NCI-H2171 (cell line): ENCODE measurements around the gene PKMYT1.
A peak's percentile ranks its signal among the peaks of the same experiment; 100 is the strongest.

Experiments used
- DNase-seq: peaks from one replicate; lab custom pipeline; 2025; lab: John Stamatoyannopoulos, UW

Gene PKMYT1

DNA sequence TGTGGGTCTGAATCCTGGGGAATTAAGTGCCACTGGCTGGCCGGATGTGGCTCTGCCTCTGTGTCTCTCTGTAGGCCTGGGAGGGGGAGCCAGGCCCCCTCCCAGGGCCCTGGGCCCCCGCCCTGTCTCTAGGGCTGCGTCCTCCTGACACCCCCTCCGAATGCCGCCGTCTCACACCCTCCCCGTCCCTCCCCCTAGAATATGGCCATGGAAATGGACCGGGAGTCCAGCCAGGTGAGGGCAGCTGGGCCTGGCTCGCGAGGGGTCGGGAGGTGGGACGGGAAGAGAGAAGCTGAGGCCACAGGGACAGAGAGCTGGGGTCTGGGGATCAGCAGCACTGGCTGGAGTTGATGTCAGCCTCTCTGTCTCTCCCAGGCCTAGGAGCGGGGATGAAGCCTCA lies 16.1 kb upstream of the PKMYT1 start:
- no peak for DNase-seq

DNA sequence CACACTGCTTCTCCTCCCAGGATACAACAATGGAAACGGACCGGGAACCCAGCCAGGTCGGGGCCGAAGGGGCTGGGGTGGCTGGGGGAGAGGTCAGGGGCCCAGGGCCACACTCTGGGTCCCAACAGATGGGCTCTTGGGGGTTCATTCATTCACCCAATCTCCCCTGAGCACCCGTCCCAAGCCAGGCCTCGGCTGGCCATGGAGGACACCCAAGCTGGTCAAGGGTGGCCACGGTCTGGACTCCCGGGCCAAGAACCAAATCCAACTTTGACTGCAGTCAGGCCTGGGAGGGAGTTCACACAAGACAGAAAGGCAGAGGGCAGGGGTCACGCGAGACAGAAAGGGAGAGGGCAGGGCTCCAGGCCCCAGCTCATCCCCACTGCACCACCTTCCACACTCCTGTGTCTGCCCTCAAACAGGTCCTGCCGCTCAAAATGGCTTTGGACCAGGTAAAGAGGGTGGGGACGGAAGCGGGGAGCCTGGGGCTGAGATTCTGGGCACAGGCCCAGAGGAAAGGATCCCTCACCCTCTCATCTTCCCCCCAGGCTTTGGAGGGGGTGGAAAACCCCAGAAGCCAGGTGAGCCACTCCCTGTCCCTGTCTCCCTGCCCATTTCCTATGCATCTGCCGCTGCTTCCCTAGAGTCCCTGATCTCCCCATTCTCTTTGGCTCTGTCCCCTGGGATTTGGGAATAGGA lies 12.3 kb upstream of the PKMYT1 start:
- DNase-seq, result no peak

DNA sequence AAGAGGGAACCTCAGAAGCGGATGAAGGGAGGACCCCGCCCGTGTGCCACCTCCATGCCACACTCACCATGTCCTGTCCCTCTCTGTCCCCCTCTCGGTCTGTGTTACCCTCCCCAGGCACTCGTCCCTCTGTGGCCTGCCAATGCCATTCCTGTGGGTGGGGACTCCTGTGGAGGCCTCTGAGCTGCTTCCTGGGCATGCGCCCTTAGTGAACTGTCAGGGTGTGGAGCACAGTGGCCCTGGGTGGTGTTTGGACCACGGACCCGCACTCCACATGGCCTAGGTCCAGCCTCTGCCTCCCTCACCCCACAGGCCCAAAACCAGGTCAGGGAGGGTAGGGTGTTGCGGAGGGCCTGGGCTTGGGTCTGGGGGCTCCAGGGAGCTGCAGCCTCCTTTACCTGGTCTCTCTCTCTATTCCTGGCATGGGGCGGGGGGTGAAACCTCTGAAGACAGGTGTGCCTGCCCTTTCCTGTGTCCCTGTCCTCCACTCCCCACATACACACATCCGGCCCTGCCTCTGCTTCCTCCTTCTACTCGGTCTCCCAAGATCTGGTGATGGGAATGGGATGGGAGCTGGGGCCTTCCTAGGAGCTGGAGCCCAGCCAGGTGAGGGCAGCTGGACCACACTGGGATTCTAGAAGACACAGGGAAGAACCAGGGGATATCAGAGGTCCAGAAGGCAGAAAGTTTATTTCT lies 11.5 kb upstream of the PKMYT1 start:
- DNase-seq, result no peak

DNA sequence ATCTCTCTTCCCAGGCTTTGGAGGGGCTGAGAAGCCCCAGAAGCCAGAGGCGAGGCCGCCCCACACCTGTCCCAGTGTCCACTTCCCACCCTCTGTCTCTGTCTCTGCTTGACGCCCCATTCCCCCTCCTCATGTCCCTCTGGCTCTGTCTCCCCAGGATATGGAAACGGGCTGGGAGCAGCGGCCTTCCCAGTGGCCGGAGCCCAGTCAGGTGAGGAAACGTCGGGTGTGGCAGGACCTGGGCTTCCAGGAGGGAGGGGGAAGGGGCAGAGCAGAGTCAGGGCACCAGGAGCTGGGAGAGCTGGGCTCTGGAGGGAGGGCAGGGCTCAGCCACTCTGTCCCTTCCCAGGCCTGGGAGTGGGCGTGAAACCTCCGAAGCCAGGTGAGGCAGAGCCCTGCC lies 10.6 kb upstream of the PKMYT1 start:
- no peak for DNase-seq

DNA sequence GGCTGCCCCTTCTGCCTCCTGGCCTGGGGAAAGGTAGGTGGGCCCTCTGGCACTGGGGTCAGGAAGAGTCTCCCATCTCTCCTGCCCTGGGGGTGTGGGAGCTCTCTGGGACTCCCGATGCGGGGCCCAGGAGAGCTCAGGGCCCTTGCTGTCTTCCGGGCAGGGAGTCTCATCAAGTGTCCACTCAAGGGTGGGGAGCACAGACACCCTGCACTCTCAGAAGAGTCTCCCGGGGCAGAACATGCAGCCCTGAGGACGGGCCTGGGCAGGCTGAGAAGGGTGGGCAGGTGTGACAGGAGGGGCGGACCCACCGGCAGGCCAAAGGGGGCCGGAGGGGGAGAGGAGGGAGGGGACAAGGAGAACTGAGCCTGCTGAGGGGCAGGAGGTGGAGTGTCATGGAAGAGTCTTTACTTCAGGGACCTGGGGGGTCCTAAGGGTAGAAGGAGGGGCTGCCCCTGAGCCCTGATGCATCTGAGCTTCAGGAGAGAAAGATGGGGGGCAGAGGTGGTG lies 8.4 kb upstream of the PKMYT1 start:
- DNase-seq, result no peak

DNA sequence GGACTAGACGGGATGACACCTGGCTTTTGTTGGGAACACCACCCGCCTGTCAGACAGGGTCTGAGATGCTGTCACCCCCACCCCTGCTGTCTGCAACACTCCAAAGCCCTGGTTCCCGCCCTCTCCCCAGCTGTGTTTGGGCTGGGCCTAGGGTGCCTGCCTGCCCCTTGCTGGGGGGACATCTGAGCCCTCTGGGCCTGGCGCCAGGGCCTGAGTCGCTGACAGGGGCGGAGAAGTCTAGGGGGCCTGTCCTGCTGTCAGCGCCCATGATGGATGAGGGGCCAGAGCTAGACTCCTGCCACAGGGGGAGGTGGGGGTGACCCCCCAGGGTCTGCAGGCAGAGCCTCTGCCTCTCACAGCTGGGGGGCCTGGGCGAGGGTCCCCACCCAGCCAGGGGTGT lies 7.6 kb upstream of the PKMYT1 start:
- DNase-seq, result peak; percentile 83

DNA sequence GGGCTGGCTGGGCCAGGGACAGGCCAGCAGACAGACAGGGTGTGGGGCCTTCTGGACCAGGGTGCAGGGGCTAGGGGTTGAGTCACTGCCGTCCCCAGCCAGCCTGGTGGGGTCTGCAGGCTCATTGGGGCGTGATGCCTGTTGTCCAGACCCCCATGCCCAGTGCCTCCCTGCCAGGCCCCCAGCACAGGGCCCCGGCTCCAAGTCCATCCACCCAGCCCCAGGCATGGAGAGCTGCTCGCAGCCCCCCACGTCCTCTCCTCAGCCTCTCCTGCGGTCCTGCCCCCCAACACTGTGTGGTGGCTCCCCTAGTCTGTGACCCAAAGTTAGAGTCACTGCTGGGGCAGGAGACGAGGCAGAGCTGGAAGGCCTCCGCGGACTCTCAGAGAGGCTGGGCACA lies 7.0 kb upstream of the PKMYT1 start:
- DNase-seq, result no peak

DNA sequence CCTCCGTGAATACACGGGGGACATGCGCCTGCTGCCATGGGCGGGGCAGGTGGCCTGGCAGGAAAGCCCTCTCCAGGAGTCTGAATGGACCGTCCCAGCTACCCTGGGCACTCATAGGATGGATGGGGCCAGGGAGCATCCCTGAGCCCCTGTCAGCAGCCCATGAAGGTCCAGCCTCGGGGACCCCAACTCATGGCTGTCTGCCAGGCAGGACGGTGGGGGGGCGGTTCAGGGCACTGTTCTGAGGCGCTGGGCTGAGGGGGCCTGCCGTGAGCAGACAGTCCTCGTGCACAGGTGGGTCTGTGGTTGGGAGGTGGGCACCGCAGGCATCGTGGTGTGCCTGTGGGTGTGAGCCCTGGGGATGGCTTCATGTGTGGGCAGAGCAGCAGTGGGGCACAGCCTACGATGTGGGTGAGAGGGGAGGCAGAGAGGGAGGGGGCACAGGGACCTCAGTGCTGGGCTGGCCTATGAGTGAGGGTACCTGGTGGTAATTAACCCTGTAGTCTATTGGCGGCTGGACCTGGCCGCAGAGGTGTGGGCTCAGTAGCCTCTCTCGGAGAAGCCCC lies 6.5 kb upstream of the PKMYT1 start:
- DNase-seq, result no peak

DNA sequence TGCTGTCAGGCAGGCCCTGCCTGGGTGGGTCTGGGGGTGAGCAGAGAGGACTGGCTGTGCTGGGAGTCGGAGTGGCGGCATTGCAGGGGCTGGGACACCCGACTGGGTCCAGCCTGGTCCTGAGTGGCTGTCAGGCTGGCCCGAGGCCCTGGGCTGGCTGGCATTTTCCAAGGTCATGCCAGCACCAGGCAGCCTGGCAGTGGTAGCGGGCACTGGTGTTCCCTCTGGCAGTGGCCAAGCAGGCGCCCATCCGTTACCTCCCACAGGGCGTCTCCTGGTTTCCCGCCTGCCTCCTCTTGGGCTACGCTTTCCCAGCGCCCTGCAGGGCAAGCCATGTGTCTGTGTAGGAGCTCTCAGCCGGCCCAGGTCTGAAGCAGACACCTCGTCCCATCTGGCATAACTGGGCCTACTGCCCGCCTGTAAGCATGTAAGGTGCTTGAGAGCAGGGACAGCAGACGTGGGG lies 5.7 kb upstream of the PKMYT1 start:
- DNase-seq, result peak; percentile 53

DNA sequence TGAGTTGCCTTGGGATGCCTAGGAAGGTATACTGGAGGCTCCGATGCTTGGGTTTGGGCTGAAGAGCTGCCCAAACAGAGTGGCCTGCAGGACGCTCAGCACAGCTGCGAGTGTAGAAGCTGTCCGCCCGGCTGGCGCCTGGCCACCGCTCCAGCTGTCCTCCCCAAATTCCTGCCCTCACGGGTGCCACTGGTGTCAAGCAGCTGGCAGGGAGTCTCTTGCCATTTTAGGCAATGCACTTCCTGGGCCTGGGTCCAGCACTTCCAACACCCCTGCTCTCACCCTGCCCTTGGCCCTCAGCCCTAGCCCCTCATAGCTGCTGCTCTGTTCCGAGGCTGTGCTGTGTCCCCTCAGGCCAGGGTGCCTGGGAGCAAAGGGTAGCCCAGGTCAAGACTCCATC lies 5.2 kb upstream of the PKMYT1 start:
- DNase-seq, result no peak

DNA sequence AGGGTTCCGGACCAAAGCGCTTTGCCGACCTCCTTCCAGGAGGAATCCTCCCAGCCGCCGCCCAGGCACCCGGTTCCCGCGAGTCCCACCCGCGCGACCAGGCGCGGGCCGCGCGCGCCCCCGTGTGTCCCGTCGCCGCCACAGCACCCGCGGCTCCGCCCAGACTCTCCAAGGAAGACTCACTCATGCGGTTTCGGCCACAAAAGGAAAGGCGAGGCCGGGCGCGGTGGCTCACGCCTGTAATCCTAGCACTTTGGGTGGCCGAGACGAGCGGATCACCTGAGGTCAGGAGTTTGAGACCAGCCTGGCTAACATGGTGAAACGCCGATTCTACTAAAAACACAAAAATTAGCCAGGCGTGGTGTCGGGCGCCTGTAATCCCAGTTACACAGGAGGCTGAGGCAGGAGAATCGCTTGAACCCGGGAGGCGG lies 3.5 kb upstream of the PKMYT1 start:
- peak; percentile 71 for DNase-seq

DNA sequence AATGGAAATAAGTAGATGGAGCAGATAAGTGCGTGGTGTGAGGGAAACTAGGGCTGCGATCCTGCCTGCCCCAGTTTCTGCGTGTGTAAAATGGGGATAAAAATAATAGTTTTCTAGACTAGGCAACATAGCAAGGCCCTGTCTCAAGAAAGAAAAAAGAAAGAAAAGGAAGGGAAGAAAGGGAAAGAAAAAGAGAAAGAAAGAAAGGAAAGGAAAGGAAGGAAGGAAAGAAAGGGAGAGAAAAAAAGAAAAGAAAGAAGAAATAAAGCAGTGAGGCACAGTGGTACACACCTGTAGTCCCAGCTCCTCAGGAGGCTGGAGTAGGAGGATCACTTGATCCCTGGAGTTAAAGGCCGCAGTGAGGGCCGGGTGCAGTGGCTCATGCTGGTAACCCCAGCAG lies 2.2 kb upstream of the PKMYT1 start:
- no peak for DNase-seq

DNA sequence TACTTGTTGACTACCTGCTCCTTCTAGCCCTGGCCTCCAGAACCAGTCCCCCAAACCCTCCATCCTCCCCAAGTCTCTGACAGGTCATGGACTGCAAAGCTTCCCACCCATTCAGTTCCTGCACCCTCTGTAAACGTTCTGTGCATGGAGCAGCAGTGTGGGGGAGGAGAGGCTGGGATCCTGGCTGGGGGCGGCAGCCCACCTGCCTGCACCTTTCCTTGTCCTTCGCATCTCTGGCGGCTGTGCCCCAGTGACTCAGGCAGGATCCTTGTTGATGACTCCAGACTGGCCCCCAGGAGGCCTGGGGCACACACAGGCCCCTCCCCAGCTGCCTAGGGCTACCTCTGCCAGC lies 1.6 kb upstream of the PKMYT1 start:
- no peak for DNase-seq

DNA sequence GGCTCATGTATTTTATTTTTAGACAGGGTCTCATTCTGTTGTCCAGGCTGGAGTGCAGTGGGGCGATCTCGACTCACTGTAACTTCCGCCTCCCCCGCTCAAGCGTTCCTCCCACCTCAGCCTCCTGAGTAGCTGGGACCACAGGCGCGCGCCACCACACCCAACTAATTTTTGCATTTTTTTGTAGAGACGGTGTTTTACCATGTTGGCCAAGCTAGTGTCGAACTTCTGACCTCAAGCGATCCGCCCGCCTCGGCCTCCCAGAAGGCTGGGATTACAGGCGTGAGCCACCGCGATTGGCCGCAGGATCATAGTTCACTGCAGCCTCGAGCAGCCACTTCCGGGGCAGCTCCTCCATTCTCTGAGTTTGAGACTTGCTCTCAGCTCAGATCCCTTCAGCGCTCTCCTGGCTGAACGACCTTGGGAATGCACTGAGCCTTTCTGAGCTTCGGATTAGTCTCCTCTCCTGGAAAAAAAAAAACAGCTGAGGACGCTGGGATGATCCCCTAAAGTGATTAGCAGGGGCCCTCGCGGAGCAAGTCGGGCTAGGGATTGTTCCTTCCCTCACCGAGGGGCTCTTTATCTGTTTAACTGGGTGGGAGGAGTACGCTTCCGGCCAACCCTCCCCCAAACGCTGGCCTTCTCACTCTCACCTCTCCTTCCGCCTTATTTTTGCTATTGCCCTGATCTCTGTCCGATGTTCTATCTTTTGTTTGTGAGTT lies 1.1 kb upstream of the PKMYT1 start:
- no peak for DNase-seq

DNA sequence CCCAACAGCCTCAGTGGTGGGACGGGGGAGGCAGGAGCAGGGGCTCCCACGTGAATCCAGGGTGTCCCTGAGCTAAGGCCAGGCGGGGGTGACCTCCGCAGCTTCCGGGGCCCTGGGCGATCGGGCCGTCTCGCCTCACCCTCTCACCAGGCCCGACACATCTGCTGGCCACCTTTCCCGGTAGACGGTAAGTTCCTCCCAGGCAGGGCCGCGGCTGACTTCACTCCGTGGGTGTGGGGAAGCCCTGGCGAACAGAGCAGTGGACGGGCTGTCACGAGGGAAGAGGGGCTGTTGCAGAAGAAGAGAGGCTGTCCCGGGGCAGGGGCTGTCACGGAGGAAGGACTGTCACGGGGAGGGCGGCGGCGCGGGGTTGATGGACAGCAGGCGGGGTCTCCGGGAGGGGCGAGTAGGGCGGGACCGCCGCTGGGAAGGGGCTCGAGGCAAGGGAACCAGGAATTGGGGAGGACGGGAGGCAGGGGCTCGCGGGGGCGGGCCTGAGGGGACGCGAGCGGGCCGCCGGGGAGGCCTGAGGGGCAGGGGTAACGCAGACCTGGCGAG lies 498 bp downstream of the PKMYT1 start:
- no peak for DNase-seq

DNA sequence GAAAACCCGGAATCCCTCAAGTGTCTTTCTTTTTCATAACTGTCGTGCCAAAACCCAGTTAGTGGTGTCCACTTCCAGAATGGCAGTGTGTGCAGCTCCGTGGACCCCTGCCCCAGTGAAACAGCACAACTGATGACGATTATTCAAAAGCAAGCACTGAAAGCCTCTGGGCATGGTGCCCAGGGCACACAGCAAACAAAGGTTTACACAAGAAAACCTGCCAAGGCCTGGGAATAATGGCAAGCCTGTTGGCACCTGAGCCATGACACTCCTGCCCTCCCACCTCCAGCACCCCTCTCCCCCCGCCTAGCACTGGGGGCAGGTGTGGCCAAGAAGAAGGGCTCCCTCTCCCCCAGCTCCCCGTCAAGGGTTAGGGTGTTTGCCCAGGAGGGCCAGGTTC lies 2.8 kb downstream of the PKMYT1 start:
- no peak for DNase-seq

DNA sequence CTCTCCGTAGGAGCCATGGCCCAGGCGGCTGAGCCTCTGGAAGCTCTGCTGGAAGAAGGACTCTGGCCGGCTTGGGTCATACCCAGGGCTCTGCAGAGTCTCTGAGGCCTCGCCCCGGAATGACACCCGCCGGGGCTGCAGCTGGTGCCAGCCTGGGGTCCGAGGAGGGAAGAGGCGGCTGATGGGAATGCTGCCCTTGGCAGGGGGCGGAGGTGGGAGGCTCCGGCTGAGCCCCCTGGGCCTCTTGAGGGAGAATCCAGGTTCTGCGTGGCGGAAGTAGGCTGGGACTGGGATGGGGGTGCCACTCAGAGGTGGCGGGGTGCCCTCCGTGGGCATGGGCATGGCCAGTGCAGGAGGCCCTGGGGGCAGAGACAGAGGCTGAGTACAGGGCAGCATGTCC lies 3.6 kb downstream of the PKMYT1 start:
- no peak for DNase-seq

DNA sequence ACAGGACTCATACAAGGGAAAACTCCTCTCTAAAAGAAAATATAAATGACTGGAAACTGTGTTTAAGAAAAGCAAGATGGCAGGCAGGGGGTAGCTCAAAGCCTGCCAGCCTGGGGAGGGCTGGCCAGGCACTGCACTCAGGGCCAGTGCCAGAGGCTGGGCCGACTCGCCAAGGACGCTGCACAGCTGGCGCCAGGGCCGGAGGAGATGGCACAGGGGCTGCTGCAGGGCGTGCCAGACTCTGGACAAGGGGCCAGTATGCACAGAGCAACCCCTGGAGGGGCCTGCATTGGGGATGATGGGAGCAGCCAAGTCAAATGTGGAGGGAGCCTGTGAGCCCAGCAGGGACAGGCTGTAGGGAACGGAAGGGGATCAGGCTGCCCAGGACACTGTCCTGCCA lies 4.0 kb downstream of the PKMYT1 start:
- DNase-seq, result no peak

DNA sequence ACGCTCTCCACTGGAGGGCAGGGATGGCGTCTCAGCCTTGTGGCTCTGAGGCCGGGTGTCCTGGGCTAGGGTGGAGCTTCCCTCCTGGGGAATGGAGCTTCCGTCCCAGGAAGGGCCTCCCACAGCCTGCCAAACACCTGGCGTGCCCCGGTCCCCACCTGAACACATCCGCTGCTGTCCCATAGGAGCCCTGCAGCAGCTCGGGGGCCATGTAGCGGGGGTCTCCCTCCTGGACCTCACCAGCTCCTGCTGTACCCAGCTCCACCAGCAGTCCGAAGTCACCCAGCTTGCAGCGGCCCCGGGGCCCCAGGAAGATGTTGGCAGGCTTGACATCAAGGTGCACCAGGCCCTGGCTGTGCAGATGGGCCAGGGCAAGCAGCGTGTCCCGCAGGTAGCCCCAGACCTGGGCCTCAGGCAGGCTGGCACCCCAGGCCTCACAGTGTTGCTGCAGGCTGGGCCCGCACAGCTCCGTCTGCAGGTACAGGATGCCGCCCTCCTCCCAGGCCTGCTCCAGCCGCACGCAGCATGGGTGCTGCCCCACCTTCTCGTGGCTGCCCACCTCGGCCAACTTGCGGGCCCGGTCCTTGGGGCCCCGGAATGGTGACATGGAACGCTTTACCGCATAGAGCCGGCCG lies 5.0 kb downstream of the PKMYT1 start:
- no peak for DNase-seq

DNA sequence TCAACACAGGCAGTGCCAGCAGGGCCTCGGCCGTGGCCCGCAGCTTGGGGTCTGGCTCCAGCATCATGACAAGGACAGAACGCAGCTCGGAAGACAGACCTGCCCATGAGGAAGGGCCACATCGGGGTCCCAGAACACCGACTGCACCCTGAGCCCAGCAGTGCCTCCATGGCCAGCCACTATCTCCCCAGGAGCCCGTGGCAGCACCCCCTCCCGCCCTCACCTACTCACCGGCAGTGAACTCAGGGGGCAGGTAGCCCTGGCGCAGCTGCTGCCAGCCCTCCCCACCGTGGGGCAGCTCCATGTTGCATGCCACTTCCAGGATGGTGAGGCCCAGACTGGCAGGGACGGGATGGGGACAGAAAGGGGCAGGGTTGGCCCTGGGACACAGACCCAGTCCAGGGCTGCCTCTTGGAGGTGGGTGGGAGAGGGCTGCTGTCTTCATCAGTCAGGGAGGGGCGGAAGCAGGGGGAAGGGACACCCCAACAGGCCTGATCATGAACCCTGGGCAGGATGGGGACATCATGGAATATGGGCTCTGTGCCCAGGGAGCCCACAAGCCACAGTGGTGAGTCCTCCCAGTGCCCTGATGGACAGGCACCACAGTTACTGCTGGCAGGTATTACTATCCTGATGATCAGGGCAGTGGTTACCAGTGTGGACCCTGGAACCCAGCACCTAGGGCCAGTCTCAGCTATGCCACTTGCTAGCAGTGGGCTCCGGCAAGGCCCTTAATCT lies 5.8 kb downstream of the PKMYT1 start:
- no peak for DNase-seq

DNA sequence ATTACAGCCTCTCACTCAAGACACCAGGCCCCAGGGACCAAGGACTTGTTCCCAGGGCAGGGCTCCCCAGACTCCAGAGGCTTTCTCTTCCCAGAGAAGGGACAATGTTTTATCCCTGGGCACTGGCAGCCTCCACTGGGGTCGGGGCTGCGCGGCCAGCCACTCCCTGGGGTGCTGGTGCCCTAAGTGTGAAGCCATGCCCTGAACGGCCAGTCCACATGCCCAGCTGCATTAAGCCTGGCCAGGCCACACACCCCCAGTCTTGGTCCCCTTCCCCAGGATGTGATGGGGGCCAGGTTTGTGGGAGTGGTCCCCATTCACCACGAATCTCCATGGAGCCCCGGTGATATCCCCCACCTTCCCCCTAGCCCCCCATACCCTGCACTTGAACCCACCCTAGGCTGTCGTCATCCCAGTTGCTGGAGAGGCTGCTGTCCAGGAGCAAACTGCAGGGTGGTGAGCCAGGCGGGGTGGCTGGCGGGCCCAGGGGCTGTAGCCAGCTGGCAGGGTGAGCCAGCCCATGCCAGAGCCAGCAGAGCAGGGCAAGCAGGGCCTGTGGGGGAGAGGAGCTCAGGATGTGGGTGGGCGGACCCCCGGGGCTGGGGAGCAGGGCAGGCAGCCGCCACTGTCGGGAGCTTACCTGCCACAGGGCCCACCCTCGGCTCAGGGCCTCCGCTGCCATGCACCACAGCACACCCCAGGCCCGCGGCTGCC lies 6.5 kb downstream of the PKMYT1 start:
- no peak for DNase-seq
